GM12873 (cell line): Measurements from ENCODE around the gene NOXO1.

Source experiments
- CTCF ChIP-seq: IDR thresholded peaks from 2 replicates; pipeline ENCODE4 v1.5.1; 2012; ENCODE audit warnings: low read depth, mild to moderate bottlenecking, moderate library complexity, low read length, control low read depth; ENCODE audit not compliant: insufficient read depth; ENCODE audit errors: missing control alignments

Gene NOXO1

GRCh38 chr16:1946495-1947368 lies 34.5 kb downstream of the NOXO1 start:
- no peak for TF ChIP-seq CTCF

GRCh38 chr16:1945559-1946391 lies 35.5 kb downstream of the NOXO1 start:
- TF ChIP-seq CTCF: no peak

- TF ChIP-seq CTCF: no peak
Measured at GRCh38 chr16:1944612-1945199, 36.6 kb downstream of the NOXO1 start.

GRCh38 chr16:1942810-1943726 lies 38.2 kb downstream of the NOXO1 start, which contains the start of gene MSRB1:
Gene MSRB1 (minus strand): TSS chr16:1943199. CDS start chr16:1943156, 43 bp downstream.
- TF ChIP-seq CTCF: no peak

- no peak for TF ChIP-seq CTCF
Measured at GRCh38 chr16:1942047-1942809, 39.0 kb downstream of the NOXO1 start.

GRCh38 chr16:1941162-1942046 lies 39.9 kb downstream of the NOXO1 start:
- TF ChIP-seq CTCF: no peak
